ENCODE results near the gene SRGAP3. TPM values are rescaled to one million over a fixed set of nuclear protein-coding genes. Genes with fewer than 3 reads are reported as not detected.
A peak's percentile ranks its signal among the peaks of the same experiment; 100 is the strongest.

Gene SRGAP3
- total RNA-seq, 2 experiments from 2014 or later: 1.2 to 1.3 TPM

GRCh38 chr3:9278085-9278484 lies 28.6 kb upstream of the SRGAP3 start:
- no peak overlapping the region for H3K27ac Mint-ChIP-seq
- ChIA-PET POLR2A (no interaction called here), CTCF (interaction anchor here (0.6 to 0.9 kb wide), 2 partner anchors 26 to 36 kb away, joined by 3 read pairs; no protein-coding TSS in a partner anchor)
- H3K9me3 Mint-ChIP-seq: no peaks in the 10 kb centered on the region
- no peak overlapping the region for H3K4me3 Mint-ChIP-seq
- no peak for DNase-seq
- peaks cover 13% of the 10 kb centered on the region for H3K27me3 Mint-ChIP-seq
- no peaks in the 10 kb centered on the region for H3K4me1 Mint-ChIP-seq
- no peaks in the 10 kb centered on the region for H3K36me3 Mint-ChIP-seq (ENCODE audit: low read depth)

DNA sequence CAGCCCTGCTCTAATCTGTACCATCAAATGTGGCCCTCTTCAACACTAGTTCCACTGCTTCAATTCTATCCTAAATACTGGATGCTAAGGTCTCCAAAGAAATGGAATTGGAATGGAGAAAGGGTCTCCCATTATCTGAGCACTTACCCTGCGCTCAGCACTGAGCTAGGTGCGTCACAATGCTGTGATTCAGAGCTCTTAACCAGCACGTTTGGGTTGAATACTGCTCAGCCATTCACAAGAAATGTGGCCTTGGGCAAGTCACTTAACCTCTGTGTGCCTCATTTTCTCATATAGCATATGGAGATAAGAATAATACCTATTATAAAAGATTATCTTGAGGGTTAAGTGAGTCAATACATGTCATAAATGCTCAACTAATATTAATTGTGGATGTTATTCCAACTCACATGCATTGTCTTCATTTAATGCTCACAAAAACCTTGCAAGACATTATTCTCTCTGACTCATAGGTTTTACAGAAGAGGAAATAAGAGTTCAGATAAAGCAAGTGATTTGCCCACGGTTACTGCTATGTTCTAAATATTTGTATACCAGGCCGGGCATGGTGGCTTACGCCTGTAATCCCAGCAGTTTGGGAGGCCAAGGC lies 27.4 kb upstream of the SRGAP3 start:
- Mint-ChIP-seq H3K27me3 (peaks cover 12% of the 10 kb centered on the region), H3K36me3 (ENCODE audit: low read depth) (no peaks in the 10 kb centered on the region), H3K27ac (no peak overlapping the region), H3K4me3 (no peak overlapping the region), H3K9me3 (no peaks in the 10 kb centered on the region), H3K4me1 (no peaks in the 10 kb centered on the region)
- ChIA-PET POLR2A (no interaction called here), CTCF (no interaction called here)
- DNase-seq: no peak

- no peaks in the 10 kb centered on the region for H3K36me3 Mint-ChIP-seq (ENCODE audit: low read depth)
- no peak overlapping the region for H3K27ac Mint-ChIP-seq
- ChIA-PET POLR2A (no interaction called here), CTCF (no interaction called here)
- no peaks in the 10 kb centered on the region for H3K4me1 Mint-ChIP-seq
- no peak overlapping the region for H3K4me3 Mint-ChIP-seq
- no peak for DNase-seq
- peaks cover 9% of the 10 kb centered on the region for H3K27me3 Mint-ChIP-seq
- no peaks in the 10 kb centered on the region for H3K9me3 Mint-ChIP-seq
These were observed 22.5 kb upstream of the SRGAP3 start for GRCh38 chr3:9271903-9272302.

GRCh38 chr3:9270704-9271103 lies 21.3 kb upstream of the SRGAP3 start:
- H3K27ac Mint-ChIP-seq: no peak overlapping the region
- H3K36me3 Mint-ChIP-seq (ENCODE audit: low read depth): no peaks in the 10 kb centered on the region
- no peaks in the 10 kb centered on the region for H3K9me3 Mint-ChIP-seq
- no peak for DNase-seq
- H3K27me3 Mint-ChIP-seq: peaks cover 9% of the 10 kb centered on the region
- CTCF ChIA-PET: no interaction called here
- no peak overlapping the region for H3K4me3 Mint-ChIP-seq
- POLR2A ChIA-PET: no interaction called here
- no peaks in the 10 kb centered on the region for H3K4me1 Mint-ChIP-seq

DNA sequence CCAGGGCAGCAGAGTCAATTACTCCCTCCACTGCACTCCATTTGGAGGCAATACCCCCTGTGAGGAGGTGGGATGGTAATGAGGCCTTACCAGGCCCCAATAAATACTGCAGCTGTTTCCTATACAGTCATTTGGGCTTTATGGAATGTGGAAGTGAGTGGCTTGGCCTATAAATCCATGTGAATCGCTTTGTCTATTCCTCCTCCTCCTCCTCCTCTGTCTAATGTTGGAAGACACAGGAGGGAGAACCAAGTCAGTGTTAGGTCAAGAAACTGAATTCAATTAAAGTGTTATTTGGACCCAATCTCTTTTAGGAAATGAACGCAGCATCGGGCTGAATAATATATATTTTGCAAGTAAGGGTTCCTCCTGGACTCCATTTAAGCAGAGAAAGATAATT lies 17.3 kb upstream of the SRGAP3 start:
- CTCF ChIA-PET: no interaction called here

GRCh38 chr3:9260305-9260704 lies 10.9 kb upstream of the SRGAP3 start:
- H3K9me3 Mint-ChIP-seq: peaks cover 4% of the 10 kb centered on the region
- DNase-seq: no peak
- no peak overlapping the region for H3K27ac Mint-ChIP-seq
- peaks cover 15% of the 10 kb centered on the region for H3K27me3 Mint-ChIP-seq
- no peak overlapping the region for H3K4me3 Mint-ChIP-seq
- CTCF ChIA-PET: no interaction called here
- POLR2A ChIA-PET: no interaction called here
- no peaks in the 10 kb centered on the region for H3K4me1 Mint-ChIP-seq
- H3K36me3 Mint-ChIP-seq (ENCODE audit: low read depth): no peaks in the 10 kb centered on the region

More for the DNA sequence above, 17.3 kb upstream of the SRGAP3 start:
- Mint-ChIP-seq H3K36me3 (ENCODE audit: low read depth) (no peaks in the 10 kb centered on the region), H3K4me1 (no peaks in the 10 kb centered on the region), H3K4me3 (no peak overlapping the region), H3K27me3 (peaks cover 14% of the 10 kb centered on the region), H3K9me3 (no peaks in the 10 kb centered on the region), H3K27ac (no peak overlapping the region)
- no peak for DNase-seq
- POLR2A ChIA-PET: no interaction called here

- Mint-ChIP-seq H3K27me3 (peaks cover 9% of the 10 kb centered on the region), H3K27ac (no peak overlapping the region), H3K4me3 (no peak overlapping the region), H3K4me1 (no peaks in the 10 kb centered on the region), H3K9me3 (peaks cover 4% of the 10 kb centered on the region), H3K36me3 (ENCODE audit: low read depth) (no peaks in the 10 kb centered on the region)
- no peak for DNase-seq
- CTCF ChIA-PET: interaction anchor here (0.6 to 0.7 kb wide), 2 partner anchors 42 to 269 kb away, joined by 4 to 5 read pairs; no protein-coding TSS in a partner anchor
- POLR2A ChIA-PET: no interaction called here
These were observed 7.6 kb upstream of the SRGAP3 start for GRCh38 chr3:9257092-9257491.

GRCh38 chr3:9255976-9256375 lies 6.5 kb upstream of the SRGAP3 start:
- no peak overlapping the region for H3K4me3 Mint-ChIP-seq
- CTCF ChIA-PET: interaction anchor here (1.4 kb wide), 1 partner anchor 14 kb away, joined by 3 read pairs; no protein-coding TSS in a partner anchor
- POLR2A ChIA-PET: no interaction called here
- H3K27me3 Mint-ChIP-seq: peaks cover 5% of the 10 kb centered on the region
- peaks cover 4% of the 10 kb centered on the region for H3K9me3 Mint-ChIP-seq
- no peak for DNase-seq
- H3K4me1 Mint-ChIP-seq: no peaks in the 10 kb centered on the region
- H3K36me3 Mint-ChIP-seq (ENCODE audit: low read depth): no peaks in the 10 kb centered on the region
- no peak overlapping the region for H3K27ac Mint-ChIP-seq

DNA sequence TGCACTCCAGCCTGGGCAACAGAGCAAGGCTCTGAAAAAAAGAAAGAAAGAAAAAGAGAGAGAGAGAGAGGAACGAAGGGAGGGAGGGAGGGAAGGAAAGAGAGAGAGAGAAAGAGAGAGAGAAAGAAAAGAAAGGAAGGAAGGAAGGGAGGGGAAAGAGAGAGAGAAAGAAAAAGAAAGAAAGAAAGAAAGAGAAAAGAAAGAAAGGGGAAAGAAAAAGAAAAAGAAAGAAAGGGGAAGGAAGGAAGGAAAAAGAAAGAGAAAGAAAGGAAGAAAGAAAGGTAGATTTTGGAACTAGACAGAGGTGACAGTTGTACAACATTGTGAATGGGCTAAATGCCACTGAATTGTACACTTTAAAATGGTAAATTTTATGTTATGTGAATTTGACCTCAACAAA lies 5.3 kb upstream of the SRGAP3 start:
- POLR2A ChIA-PET: no interaction called here
- peaks cover 3% of the 10 kb centered on the region for H3K4me1 Mint-ChIP-seq
- no peak overlapping the region for H3K27ac Mint-ChIP-seq
- H3K9me3 Mint-ChIP-seq: peaks cover 4% of the 10 kb centered on the region
- H3K36me3 Mint-ChIP-seq (ENCODE audit: low read depth): no peaks in the 10 kb centered on the region
- no peak overlapping the region for H3K4me3 Mint-ChIP-seq
- DNase-seq: no peak
- H3K27me3 Mint-ChIP-seq: peaks cover 8% of the 10 kb centered on the region
- CTCF ChIA-PET: interaction anchor here (1.1 to 1.5 kb wide), 2 partner anchors 14 to 22 kb away, joined by 3 read pairs; no protein-coding TSS in a partner anchor

DNA sequence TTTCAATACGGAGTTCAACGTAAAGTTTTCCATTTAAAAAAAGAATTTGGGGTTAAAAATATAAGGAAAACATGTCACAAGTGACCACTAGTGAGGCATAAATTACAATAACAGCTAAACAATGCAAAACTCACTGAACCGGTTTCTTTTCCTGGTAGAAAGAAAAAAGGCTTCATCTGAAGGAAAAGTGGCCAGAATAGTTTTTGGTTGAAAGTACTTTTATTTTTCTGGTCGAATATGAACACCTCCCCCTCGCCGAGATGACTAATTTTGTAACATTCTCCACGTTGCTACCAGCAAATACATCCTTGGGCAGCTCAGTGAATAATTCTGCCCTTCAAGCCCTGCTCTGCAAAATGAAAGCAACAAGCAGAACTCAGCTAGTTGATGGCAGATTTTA lies 3.9 kb upstream of the SRGAP3 start:
- CTCF ChIA-PET: interaction anchor here (0.6 to 1.5 kb wide), 2 partner anchors 20 to 50 kb away, joined by 3 read pairs; no protein-coding TSS in a partner anchor

GRCh38 chr3:9251055-9251786 lies 1.8 kb upstream of the SRGAP3 start:
- H3K4me1 Mint-ChIP-seq: peaks cover 20% of the 10 kb centered on the region
- ChIA-PET POLR2A (no interaction called here), CTCF (interaction anchor here (1.5 to 3.4 kb wide), 2 partner anchors 7 to 263 kb away, joined by 5 to 10 read pairs; no protein-coding TSS in a partner anchor)

More for the DNA sequence above, 3.9 kb upstream of the SRGAP3 start:
- Mint-ChIP-seq H3K27ac (no peak overlapping the region), H3K27me3 (peaks cover 17% of the 10 kb centered on the region), H3K4me3 (no peak overlapping the region), H3K4me1 (peaks cover 17% of the 10 kb centered on the region), H3K9me3 (peaks cover 4% of the 10 kb centered on the region), H3K36me3 (ENCODE audit: low read depth) (no peaks in the 10 kb centered on the region)
- DNase-seq: no peak
- POLR2A ChIA-PET: no interaction called here

GRCh38 chr3:9250236-9250635 lies 790 bp upstream of the SRGAP3 start:
- ChIA-PET CTCF (interaction anchor here (1.0 to 3.4 kb wide), 5 partner anchors 8 to 281 kb away, joined by 3 to 10 read pairs (median 4); no protein-coding TSS in a partner anchor), POLR2A (no interaction called here)
- Mint-ChIP-seq H3K27me3 (peaks cover 27% of the 10 kb centered on the region), H3K4me3 (no peak overlapping the region), H3K9me3 (no peaks in the 10 kb centered on the region), H3K4me1 (peaks cover 20% of the 10 kb centered on the region), H3K27ac (no peak overlapping the region), H3K36me3 (ENCODE audit: low read depth) (no peaks in the 10 kb centered on the region)
- DNase-seq: no peak

More at GRCh38 chr3:9251055-9251786, 1.8 kb upstream of the SRGAP3 start:
- H3K9me3 Mint-ChIP-seq: no peaks in the 10 kb centered on the region
- no peaks in the 10 kb centered on the region for H3K36me3 Mint-ChIP-seq (ENCODE audit: low read depth)
- DNase-seq: no peak
- H3K4me3 Mint-ChIP-seq: no peak overlapping the region
- peaks cover 25% of the 10 kb centered on the region for H3K27me3 Mint-ChIP-seq
- no peak overlapping the region for H3K27ac Mint-ChIP-seq

DNA sequence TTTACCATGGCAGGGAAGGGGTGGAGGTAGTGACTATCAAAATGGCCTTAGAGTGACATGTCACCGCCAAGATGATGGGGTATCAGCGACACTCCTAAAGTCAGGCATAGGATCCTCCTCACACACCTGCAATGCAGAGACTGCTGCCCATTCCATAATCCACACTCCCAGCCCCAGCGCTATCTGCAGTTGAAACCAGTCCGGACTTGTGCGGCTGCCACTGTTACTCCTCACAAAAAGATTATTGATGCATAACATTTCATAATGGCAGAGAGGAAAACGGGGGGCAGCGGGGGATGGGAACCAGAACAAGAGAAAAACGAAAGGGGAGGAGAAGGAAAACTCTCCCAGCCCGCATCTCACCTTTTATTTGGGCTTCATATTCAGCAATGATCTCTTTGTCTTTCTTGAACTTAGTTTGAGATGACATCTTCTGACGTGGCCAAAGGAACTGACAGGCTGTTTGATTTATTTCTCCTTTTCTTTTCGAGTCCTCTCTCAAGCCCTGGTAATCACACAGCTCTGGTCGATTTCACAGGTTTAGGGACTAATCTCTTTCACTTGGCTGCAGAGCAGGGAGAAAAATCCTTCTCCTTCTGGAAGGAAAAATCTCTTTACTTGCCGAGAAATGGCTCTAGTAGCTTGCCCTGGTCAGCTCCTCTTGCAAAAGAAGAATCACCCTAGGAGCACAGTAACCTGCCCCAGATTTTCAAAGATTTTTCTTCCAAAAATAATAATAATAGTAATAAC lies 749 bp downstream of the SRGAP3 start:
- POLR2A ChIA-PET: no interaction called here
- H3K9me3 Mint-ChIP-seq: no peaks in the 10 kb centered on the region
- H3K27ac Mint-ChIP-seq: no peak overlapping the region
- H3K4me1 Mint-ChIP-seq: peaks cover 20% of the 10 kb centered on the region
- H3K27me3 Mint-ChIP-seq: peaks cover 24% of the 10 kb centered on the region
- no peak for DNase-seq
- CTCF ChIA-PET: interaction anchor here (0.9 to 3.4 kb wide), 4 partner anchors 17 to 280 kb away, joined by 3 to 10 read pairs (median 4); no protein-coding TSS in a partner anchor
- H3K36me3 Mint-ChIP-seq (ENCODE audit: low read depth): no peaks in the 10 kb centered on the region
- H3K4me3 Mint-ChIP-seq: peak overlapping the region; percentile 59
